GM12865 (cell line): ENCODE data around the gene FAM151B.
"Not testable (repeated sequence)": the region's sequence is repeated elsewhere in the genome, so short reads cannot be mapped to it uniquely, and the experiment has no call there.

Source experiments
- DNase-seq: peaks from one replicate; pipeline ENCODE4 v3.0.0; 2010; ENCODE audit warnings: low read depth
- H3K4me3 ChIP-seq: 2 replicates; pipeline ENCODE4 v1.5.1; 2011; ENCODE audit warnings: mild to moderate bottlenecking, low read depth, low read length, control low read depth
- CTCF ChIP-seq: IDR thresholded peaks from 2 replicates; pipeline ENCODE4 v1.5.1; 2011; ENCODE audit warnings: low read length, control low read depth, low read depth, inconsistent platforms; ENCODE audit not compliant: insufficient read depth; ENCODE audit errors: missing control alignments

FAM151B gene

GRCh38 chr5:80482578-80482977, 5.3 kb upstream of the FAM151B start:
- DNase-seq = no peak
- TF ChIP-seq CTCF = no peak

GRCh38 chr5:80483636-80484232, 4.2 kb upstream of the FAM151B start:
- H3K4me3 ChIP-seq = no peak overlapping the region
- no peak for TF ChIP-seq CTCF
- DNase-seq = no peak

More at GRCh38 chr5:80482578-80482977, 5.3 kb upstream of the FAM151B start:
- no peak overlapping the region for H3K4me3 ChIP-seq

- peak overlapping the region; percentile 68 for H3K4me3 ChIP-seq
- no peak for TF ChIP-seq CTCF
- DNase-seq = no peak
Observed at GRCh38 chr5:80487444-80487828, 464 bp upstream of the FAM151B start.

GRCh38 chr5:80491296-80491695, 3.4 kb downstream of the FAM151B start:
- no peak for DNase-seq
- no peak overlapping the region for H3K4me3 ChIP-seq
- TF ChIP-seq CTCF = no peak

GRCh38 chr5:80492741-80493140, 4.8 kb downstream of the FAM151B start:
- no peak overlapping the region for H3K4me3 ChIP-seq
- peak; percentile 13 for DNase-seq
- no peak for TF ChIP-seq CTCF

- not testable (repeated sequence) for H3K4me3 ChIP-seq, DNase-seq
Observed at GRCh38 chr5:80493443-80493842, 5.5 kb downstream of the FAM151B start.

GRCh38 chr5:80495891-80496290, 8.0 kb downstream of the FAM151B start:
- no peak for DNase-seq
- no peak for TF ChIP-seq CTCF
- H3K4me3 ChIP-seq = no peak overlapping the region
